Measurements from ENCODE around the gene TCF7L1. TPM values are rescaled to one million over a fixed set of nuclear protein-coding genes. Genes with fewer than 3 reads are reported as not detected.

The TCF7L1 gene
- polyA plus RNA-seq, 1 donor (not counting 4 experiments of a cell fraction or from before 2014, with no cell fraction given) = 1.0 TPM

GRCh38 chr2:85340034-85340892 is 207.1 kb downstream of the TCF7L1 start:
- FAIRE-seq = no peak
- H3K27me3 ChIP-seq (ENCODE audit: control insufficient read depth, extremely low read depth, insufficient read depth, low read length) = no peaks in the 10 kb centered on the region
- TF ChIP-seq EZH2 (IDR thresholded peaks at IDR 0.05; ENCODE audit: low read length) = no peak
- no peak for TF ChIP-seq CTCF (optimal IDR thresholded peaks at IDR 0.05 in 1 of 3, IDR thresholded peaks at IDR 0.05 in 1 of 3, conservative IDR thresholded peaks at IDR 0.05 in 1 of 3; ENCODE audit: extremely low read depth in 1 of 3, insufficient read depth in 2 of 3, low read length in 3 of 3)
- no peak overlapping the region for H3K4me2 ChIP-seq (ENCODE audit: control insufficient read depth, extremely low read depth, insufficient read depth, low read depth, low read length)
- no peak overlapping the region for H3K9ac ChIP-seq (ENCODE audit: control insufficient read depth, extremely low read depth, insufficient read depth, low read length)
- no peak for DNase-seq (ENCODE audit: low read depth, low spot score)
- no peak overlapping the region for H2AFZ ChIP-seq (ENCODE audit: control insufficient read depth, low read length)
- H3K9me1 ChIP-seq (ENCODE audit: control insufficient read depth, extremely low read depth, insufficient read depth, low read length) = no peaks in the 10 kb centered on the region
- dilution Hi-C loops (cut with MboI; ENCODE audit: extremely low pct_ligation_motif_present, low sequenced_read_pairs) = no loop called here
- H3K36me3 ChIP-seq (ENCODE audit: control insufficient read depth in 2 of 2, extremely low read depth in 1 of 2, insufficient read depth in 2 of 2, low read length in 2 of 2) = peaks cover 9 to 13% of the 10 kb centered on the region in 2 experiments
- no peak overlapping the region for H3K27ac ChIP-seq (ENCODE audit: control insufficient read depth, insufficient read depth, low read length)
- no peak overlapping the region for H3K4me3 ChIP-seq (ENCODE audit: control insufficient read depth in 2 of 3, extremely low read depth in 1 of 3, insufficient read depth in 2 of 3, low read depth in 1 of 3, low read length in 3 of 3)
- H3K4me1 ChIP-seq (ENCODE audit: control insufficient read depth, extremely low read depth, insufficient read depth, low read length) = no peaks in the 10 kb centered on the region
- H4K20me1 ChIP-seq (ENCODE audit: control insufficient read depth, extremely low read depth, insufficient read depth, low read length) = no peaks in the 10 kb centered on the region
- no peaks in the 10 kb centered on the region for H3K9me3 ChIP-seq (ENCODE audit: control insufficient read depth, low read depth, low read length)
- H3K79me2 ChIP-seq (ENCODE audit: control insufficient read depth, insufficient read depth, low read length) = no peaks in the 10 kb centered on the region

- H2AFZ ChIP-seq (ENCODE audit: control insufficient read depth, low read length) = no peak overlapping the region
- H3K9ac ChIP-seq (ENCODE audit: control insufficient read depth, extremely low read depth, insufficient read depth, low read length) = no peak overlapping the region
- peaks cover 20% of the 10 kb centered on the region in 2 experiments for H3K36me3 ChIP-seq (ENCODE audit: control insufficient read depth in 2 of 2, extremely low read depth in 1 of 2, insufficient read depth in 2 of 2, low read length in 2 of 2)
- no peaks in the 10 kb centered on the region for H3K4me1 ChIP-seq (ENCODE audit: control insufficient read depth, extremely low read depth, insufficient read depth, low read length)
- no peaks in the 10 kb centered on the region for H3K79me2 ChIP-seq (ENCODE audit: control insufficient read depth, insufficient read depth, low read length)
- FAIRE-seq (no peak), DNase-seq (ENCODE audit: low read depth, low spot score) (no peak)
- H3K4me3 ChIP-seq (ENCODE audit: control insufficient read depth in 2 of 3, extremely low read depth in 1 of 3, insufficient read depth in 2 of 3, low read depth in 1 of 3, low read length in 3 of 3) = no peak overlapping the region
- no peak for TF ChIP-seq EZH2 (IDR thresholded peaks at IDR 0.05; ENCODE audit: low read length)
- no peak for TF ChIP-seq CTCF (optimal IDR thresholded peaks at IDR 0.05 in 1 of 3, IDR thresholded peaks at IDR 0.05 in 1 of 3, conservative IDR thresholded peaks at IDR 0.05 in 1 of 3; ENCODE audit: extremely low read depth in 1 of 3, insufficient read depth in 2 of 3, low read length in 3 of 3)
- no peaks in the 10 kb centered on the region for H3K27me3 ChIP-seq (ENCODE audit: control insufficient read depth, extremely low read depth, insufficient read depth, low read length)
- no peaks in the 10 kb centered on the region for H3K9me3 ChIP-seq (ENCODE audit: control insufficient read depth, low read depth, low read length)
- no peaks in the 10 kb centered on the region for H4K20me1 ChIP-seq (ENCODE audit: control insufficient read depth, extremely low read depth, insufficient read depth, low read length)
- H3K9me1 ChIP-seq (ENCODE audit: control insufficient read depth, extremely low read depth, insufficient read depth, low read length) = no peaks in the 10 kb centered on the region
- dilution Hi-C loops (cut with MboI; ENCODE audit: extremely low pct_ligation_motif_present, low sequenced_read_pairs) = no loop called here
- H3K4me2 ChIP-seq (ENCODE audit: control insufficient read depth, extremely low read depth, insufficient read depth, low read depth, low read length) = no peak overlapping the region
- no peak overlapping the region for H3K27ac ChIP-seq (ENCODE audit: control insufficient read depth, insufficient read depth, low read length)
Observed at GRCh38 chr2:85341269-85342029, 208.3 kb downstream of the TCF7L1 start.

Measured in keratinocyte (primary cell).